SK-N-SH treated with all-trans-retinoic acid at 6 μM for 48 hours (cell line): ENCODE measurements around the gene TFRC.

Experiments used
- PATZ1 ChIP-seq: fragments of 250-450 bp; sonication (Bioruptor Pico); IDR thresholded peaks from 2 replicates; pipeline ENCODE4 v1.8.0; 2020; ENCODE audit warnings: mild to moderate bottlenecking, moderate library complexity, borderline replicate concordance
- POU6F1 ChIP-seq: fragments of 250-450 bp; sonication (Bioruptor Pico); IDR thresholded peaks from 2 replicates; pipeline ENCODE4 v1.8.0; 2021; ENCODE audit warnings: low read depth, mild to moderate bottlenecking, moderate library complexity, borderline replicate concordance
- RARB ChIP-seq: fragments of 250-450 bp; sonication (Bioruptor Pico); IDR thresholded peaks from 2 replicates; pipeline ENCODE4 v1.8.0; 2021; ENCODE audit warnings: mild to moderate bottlenecking, moderate library complexity
- TCF4 ChIP-seq: fragments of 250-450 bp; sonication (Bioruptor Pico); IDR thresholded peaks from 2 replicates; pipeline ENCODE4 v1.8.0; 2021; ENCODE audit warnings: mild to moderate bottlenecking, moderate library complexity, borderline replicate concordance
- ZNF565 ChIP-seq: fragments of 450-650 bp; formaldehyde crosslinking; conservative IDR thresholded peaks from 2 replicates; pipeline ENCODE4 v1.5.0; 2020; ENCODE audit warnings: low read depth, mild to moderate bottlenecking, moderate library complexity
- ZNF70 ChIP-seq: fragments of 450-650 bp; formaldehyde crosslinking; IDR thresholded peaks from 2 replicates; pipeline ENCODE4 v1.5.0; 2020; ENCODE audit warnings: mild to moderate bottlenecking, moderate library complexity

GRCh38 chr3:196122021-196122687, 40.3 kb upstream of the TFRC start:
- TF ChIP-seq ZNF70: no peak
- no peak for TF ChIP-seq PATZ1 (CRISPR knock-in tag)
- TF ChIP-seq POU6F1: no peak
- TF ChIP-seq RARB (CRISPR knock-in tag): no peak
- TF ChIP-seq TCF4 (CRISPR knock-in tag): no peak
- TF ChIP-seq ZNF565: no peak
